ENCODE data around the gene PIGA. TPM values are rescaled to one million over a fixed set of nuclear protein-coding genes. Genes with fewer than 3 reads are reported as not detected.

The PIGA gene, protein sequence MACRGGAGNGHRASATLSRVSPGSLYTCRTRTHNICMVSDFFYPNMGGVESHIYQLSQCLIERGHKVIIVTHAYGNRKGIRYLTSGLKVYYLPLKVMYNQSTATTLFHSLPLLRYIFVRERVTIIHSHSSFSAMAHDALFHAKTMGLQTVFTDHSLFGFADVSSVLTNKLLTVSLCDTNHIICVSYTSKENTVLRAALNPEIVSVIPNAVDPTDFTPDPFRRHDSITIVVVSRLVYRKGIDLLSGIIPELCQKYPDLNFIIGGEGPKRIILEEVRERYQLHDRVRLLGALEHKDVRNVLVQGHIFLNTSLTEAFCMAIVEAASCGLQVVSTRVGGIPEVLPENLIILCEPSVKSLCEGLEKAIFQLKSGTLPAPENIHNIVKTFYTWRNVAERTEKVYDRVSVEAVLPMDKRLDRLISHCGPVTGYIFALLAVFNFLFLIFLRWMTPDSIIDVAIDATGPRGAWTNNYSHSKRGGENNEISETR
- total RNA-seq = 1 to 10 TPM; 3.2 to 6.6 (median 4.2) TPM

DNA sequence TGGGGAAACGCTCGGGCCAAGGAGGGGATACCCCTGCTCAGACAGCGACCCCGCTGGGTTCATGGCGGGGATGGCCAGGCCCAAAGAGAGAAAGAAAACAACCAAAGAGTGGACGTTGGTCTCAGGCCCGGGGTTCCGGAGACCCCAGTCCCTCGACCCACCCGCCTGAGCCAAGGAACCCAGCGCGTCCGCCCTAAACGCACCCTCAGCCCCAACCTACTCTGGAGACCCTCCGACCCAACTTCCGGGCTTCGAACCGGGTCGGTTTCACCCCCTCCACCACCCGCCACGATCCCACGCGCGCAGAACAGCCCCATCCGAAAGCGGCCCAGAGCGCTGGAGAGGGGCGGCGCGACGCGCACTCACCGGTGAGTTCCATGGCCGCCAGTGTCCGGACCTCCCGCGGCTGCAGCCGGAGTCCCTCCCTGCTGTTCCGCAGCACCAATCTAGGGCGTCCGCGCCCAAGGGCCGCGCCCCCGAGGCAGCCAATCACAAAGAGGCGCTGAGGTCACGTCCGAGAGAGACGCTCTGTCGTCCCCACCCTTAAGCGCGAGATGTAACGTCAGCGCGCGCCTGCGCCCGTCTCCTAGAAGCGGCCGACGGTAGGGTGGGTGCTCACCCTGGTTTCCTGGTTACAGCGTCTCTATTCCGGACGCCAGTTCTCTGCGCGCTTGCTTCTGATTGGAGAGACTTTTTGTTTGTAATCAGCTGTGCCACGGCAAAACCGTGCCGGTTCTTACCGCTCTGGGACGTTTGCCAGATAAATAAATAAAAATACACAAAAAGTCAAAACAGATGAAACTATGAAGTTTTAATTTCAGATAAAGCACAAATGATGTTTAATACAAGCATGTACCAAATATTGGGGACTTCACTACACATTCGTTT is at the start of gene PIGA:
Gene PIGA (minus strand): TSS at position 389 of the 888 bp plus-strand sequence. CDS start 3,593 bp downstream, outside the sequence.
- H3K27me3 ChIP-seq = no peaks in the 10 kb centered on the region
- H3K9me3 ChIP-seq = peaks cover 0 to 5% (median 0%) of the 10 kb centered on the region in 4 donors
- 38% methylated on average over 18 of the region's 72 CpGs for WGBS
- H3K27ac ChIP-seq (replicated peaks in 1 of 4) = peak within 1 kb of the TSS; percentile 76 to 91 (median 84)
- H3K36me3 ChIP-seq = peaks cover 0 to 15% (median 8%) of the 10 kb centered on the region in 4 donors
- peak; percentile 98 for DNase-seq (ENCODE audit: extremely low spot score)
- intact Hi-C loops (cut with DNase I) = loop anchor here (10.0 kb wide), 1 partner anchor 339 kb away; no protein-coding TSS in a partner anchor
- H3K4me1 ChIP-seq = peaks cover 0 to 9% (median 6%) of the 10 kb centered on the region in 4 donors
- no peak for TF ChIP-seq EP300 (IDR thresholded peaks at IDR 0.05)
- peak; percentile 90 to 98 for TF ChIP-seq POLR2AphosphoS5 (IDR thresholded peaks at IDR 0.05)
- TF ChIP-seq, protein P1, sequence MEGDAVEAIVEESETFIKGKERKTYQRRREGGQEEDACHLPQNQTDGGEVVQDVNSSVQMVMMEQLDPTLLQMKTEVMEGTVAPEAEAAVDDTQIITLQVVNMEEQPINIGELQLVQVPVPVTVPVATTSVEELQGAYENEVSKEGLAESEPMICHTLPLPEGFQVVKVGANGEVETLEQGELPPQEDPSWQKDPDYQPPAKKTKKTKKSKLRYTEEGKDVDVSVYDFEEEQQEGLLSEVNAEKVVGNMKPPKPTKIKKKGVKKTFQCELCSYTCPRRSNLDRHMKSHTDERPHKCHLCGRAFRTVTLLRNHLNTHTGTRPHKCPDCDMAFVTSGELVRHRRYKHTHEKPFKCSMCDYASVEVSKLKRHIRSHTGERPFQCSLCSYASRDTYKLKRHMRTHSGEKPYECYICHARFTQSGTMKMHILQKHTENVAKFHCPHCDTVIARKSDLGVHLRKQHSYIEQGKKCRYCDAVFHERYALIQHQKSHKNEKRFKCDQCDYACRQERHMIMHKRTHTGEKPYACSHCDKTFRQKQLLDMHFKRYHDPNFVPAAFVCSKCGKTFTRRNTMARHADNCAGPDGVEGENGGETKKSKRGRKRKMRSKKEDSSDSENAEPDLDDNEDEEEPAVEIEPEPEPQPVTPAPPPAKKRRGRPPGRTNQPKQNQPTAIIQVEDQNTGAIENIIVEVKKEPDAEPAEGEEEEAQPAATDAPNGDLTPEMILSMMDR (IDR thresholded peaks at IDR 0.05) = no peak
- TF ChIP-seq POLR2A (IDR thresholded peaks at IDR 0.05; ENCODE audit: low read depth) = peak; percentile 86
- peak within 1 kb of the TSS; percentile 62 to 78 (median 74) for H3K4me3 ChIP-seq

DNA sequence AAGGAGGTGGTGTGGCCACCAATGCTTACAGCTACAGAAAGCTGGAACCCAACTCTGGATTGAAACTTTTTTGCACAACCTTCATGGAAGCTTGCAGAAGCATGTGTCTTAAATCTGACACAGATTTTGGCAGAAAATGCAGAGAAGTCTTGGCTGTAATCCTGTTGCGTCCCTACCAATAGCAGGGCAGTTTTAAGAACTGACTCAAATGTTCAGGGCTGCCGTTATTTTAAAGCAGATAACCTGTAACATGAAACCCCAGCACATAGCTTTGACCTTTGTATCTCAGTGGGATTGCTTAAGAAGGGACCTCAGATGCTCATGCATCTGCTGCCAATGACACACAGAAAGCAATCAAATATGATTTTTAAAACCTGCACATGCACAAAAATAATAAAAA is 49.0 kb upstream of the PIGA start, which contains the start of gene VEGFD:
Gene VEGFD (minus strand): TSS at position 110 of the 400 bp plus-strand sequence. CDS start 467 bp downstream, outside the sequence.
- H3K9me3 ChIP-seq = no peaks in the 10 kb centered on the region
- no peak within 1 kb of the TSS for H3K27ac ChIP-seq (replicated peaks in 1 of 4)
- intact Hi-C loops (cut with DNase I) = no loop called here
- H3K4me3 ChIP-seq = no peak within 1 kb of the TSS
- H3K27me3 ChIP-seq = no peaks in the 10 kb centered on the region
- TF ChIP-seq POLR2A (IDR thresholded peaks at IDR 0.05; ENCODE audit: low read depth) (no peak), POLR2AphosphoS5 (IDR thresholded peaks at IDR 0.05) (no peak), EP300 (IDR thresholded peaks at IDR 0.05) (no peak)
- TF ChIP-seq, protein P1 (IDR thresholded peaks at IDR 0.05) = no peak
- H3K4me1 ChIP-seq = no peaks in the 10 kb centered on the region
- 50% methylated on average over 2 of the region's 2 CpGs for WGBS
- H3K36me3 ChIP-seq = no peaks in the 10 kb centered on the region
- DNase-seq (ENCODE audit: extremely low spot score) = no peak

DNA sequence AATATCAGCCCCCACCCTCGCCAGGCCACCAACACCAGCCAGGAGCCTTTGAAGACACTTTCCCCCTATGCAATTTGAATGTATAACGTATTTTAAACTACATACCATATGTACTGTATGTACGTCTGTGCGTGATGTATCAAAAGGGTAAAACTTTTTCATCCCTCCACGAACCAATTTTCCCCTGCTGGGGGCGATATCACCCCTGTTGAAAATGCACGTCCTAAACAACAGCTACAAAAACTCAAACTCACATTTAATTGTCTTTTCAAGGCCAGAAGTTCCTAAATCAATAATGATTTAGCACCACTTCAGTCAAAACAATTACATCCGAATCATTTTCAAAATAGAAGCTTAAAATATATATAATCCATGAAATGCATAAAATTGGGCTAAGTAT is 47.5 kb upstream of the PIGA start:
- H3K9me3 ChIP-seq = no peaks in the 10 kb centered on the region
- H3K4me1 ChIP-seq = no peaks in the 10 kb centered on the region
- 73% methylated on average over 8 of the region's 8 CpGs for WGBS
- intact Hi-C loops (cut with DNase I) = no loop called here
- DNase-seq (ENCODE audit: extremely low spot score) = no peak
- H3K27ac ChIP-seq (replicated peaks in 1 of 4) = no peak overlapping the region
- no peaks in the 10 kb centered on the region for H3K27me3 ChIP-seq
- no peak overlapping the region for H3K4me3 ChIP-seq
- TF ChIP-seq POLR2AphosphoS5 (IDR thresholded peaks at IDR 0.05) = no peak
- no peak for TF ChIP-seq EP300 (IDR thresholded peaks at IDR 0.05)
- no peak for TF ChIP-seq POLR2A (IDR thresholded peaks at IDR 0.05; ENCODE audit: low read depth)
- TF ChIP-seq, protein P1 (IDR thresholded peaks at IDR 0.05) = no peak
- no peaks in the 10 kb centered on the region for H3K36me3 ChIP-seq

DNA sequence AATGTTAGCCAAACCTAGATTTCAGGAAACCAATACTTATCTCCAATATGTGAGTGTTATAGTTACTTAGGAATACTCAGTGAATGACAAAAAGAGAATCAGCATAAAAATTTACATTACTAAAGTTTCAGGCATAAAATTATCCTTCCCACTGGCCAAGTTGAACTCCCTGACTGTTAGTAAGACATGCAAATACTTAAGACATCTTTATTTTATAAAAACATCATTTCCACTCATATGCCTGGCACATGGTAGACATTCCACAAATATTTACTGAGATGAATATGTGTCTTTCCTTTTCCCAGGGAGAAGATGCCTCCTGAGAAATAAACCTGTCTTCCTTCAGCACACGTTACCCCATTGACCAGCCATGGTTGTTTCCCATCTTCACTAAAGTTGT is 41.6 kb upstream of the PIGA start:
- H3K36me3 ChIP-seq = no peaks in the 10 kb centered on the region
- WGBS = 77% methylated on average over 1 of the region's 1 CpG
- no peaks in the 10 kb centered on the region for H3K27me3 ChIP-seq
- no peak for TF ChIP-seq POLR2A (IDR thresholded peaks at IDR 0.05; ENCODE audit: low read depth)
- TF ChIP-seq, protein P1 (IDR thresholded peaks at IDR 0.05) = no peak
- TF ChIP-seq POLR2AphosphoS5 (IDR thresholded peaks at IDR 0.05) = no peak
- TF ChIP-seq EP300 (IDR thresholded peaks at IDR 0.05) = no peak
- no peak overlapping the region for H3K27ac ChIP-seq (replicated peaks in 1 of 4)
- no peak for DNase-seq (ENCODE audit: extremely low spot score)
- intact Hi-C loops (cut with DNase I) = no loop called here
- no peak overlapping the region for H3K4me3 ChIP-seq
- H3K9me3 ChIP-seq = no peaks in the 10 kb centered on the region
- H3K4me1 ChIP-seq = no peaks in the 10 kb centered on the region

Measured in esophagus muscularis mucosa (tissue), 4 donors.